PFSK-1 (cell line): ENCODE measurements around the gene PTPRT.

ENCODE experiments used
- FOXP2 ChIP-seq: optimal IDR thresholded peaks from 2 replicates; pipeline ENCODE3; 2011; ENCODE audit warnings: borderline replicate concordance, control low read depth, inconsistent platforms; ENCODE audit not compliant: insufficient read depth; ENCODE audit errors: extremely low read length, extremely low read depth
- POLR2AphosphoS5 ChIP-seq: IDR thresholded peaks from 2 replicates; pipeline ENCODE4 v1.6.1; 2012; ENCODE audit warnings: low read depth, mild to moderate bottlenecking, control low read depth, low read length, moderate library complexity
- REST ChIP-seq, 2 experiments: IDR thresholded peaks; 2 replicates each; pipeline versions ENCODE4 v1.6.1 to v1.8.0; 2011 to 2012; ENCODE audit warnings: low read depth in 2 of 2, low read length in 2 of 2, control low read depth in 1 of 2, inconsistent platforms in 1 of 2, mild to moderate bottlenecking in 1 of 2, moderate library complexity in 1 of 2; ENCODE audit not compliant: insufficient read depth in 1 of 2
- SIN3A ChIP-seq: IDR thresholded peaks from 2 replicates; pipeline ENCODE4 v1.6.1; 2012; ENCODE audit warnings: mild to moderate bottlenecking, low read length, moderate library complexity, borderline replicate concordance; ENCODE audit not compliant: insufficient read depth
- TAF1 ChIP-seq: IDR thresholded peaks from 2 replicates; pipeline ENCODE4 v1.6.1; 2012; ENCODE audit warnings: low read length, control low read depth, borderline replicate concordance; ENCODE audit not compliant: insufficient read depth

The PTPRT gene

GRCh38 chr20:42492290-42492689 lies 697.4 kb downstream of the PTPRT start:
- TF ChIP-seq SIN3A (no peak), FOXP2 (no peak), REST (IDR thresholded peaks at IDR 0.05; ENCODE audit: insufficient read depth in 1 of 2, low read depth in 2 of 2, low read length in 2 of 2) (no peak), POLR2AphosphoS5 (no peak), TAF1 (no peak)

DNA sequence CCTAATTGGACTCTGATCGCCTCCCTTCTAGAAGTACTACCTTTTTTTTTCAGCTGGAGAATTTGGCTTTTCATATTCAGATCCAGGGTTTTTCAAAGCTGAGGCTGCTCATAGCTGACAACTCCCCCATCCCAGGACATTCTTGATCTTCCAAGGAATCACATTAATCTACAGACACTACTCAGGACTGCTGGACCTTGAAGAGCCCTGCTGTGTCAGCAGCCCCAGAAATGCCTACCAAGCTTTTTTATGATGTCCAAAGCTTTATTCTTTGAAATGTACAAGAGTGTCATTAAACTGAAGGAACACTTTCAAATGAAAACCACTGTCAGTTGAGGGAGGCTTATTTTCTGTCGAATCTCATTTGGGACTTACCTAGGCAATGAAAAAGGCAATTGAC lies 704.1 kb downstream of the PTPRT start:
- no peak for TF ChIP-seq SIN3A
- no peak for TF ChIP-seq REST (IDR thresholded peaks at IDR 0.05; ENCODE audit: insufficient read depth in 1 of 2, low read depth in 2 of 2, low read length in 2 of 2)
- TF ChIP-seq FOXP2, result no peak
- no peak for TF ChIP-seq TAF1
- TF ChIP-seq POLR2AphosphoS5, result no peak

- no peak for TF ChIP-seq FOXP2
- no peak for TF ChIP-seq POLR2AphosphoS5
- no peak for TF ChIP-seq SIN3A
- no peak for TF ChIP-seq TAF1
- TF ChIP-seq REST (IDR thresholded peaks at IDR 0.05; ENCODE audit: insufficient read depth in 1 of 2, low read depth in 2 of 2, low read length in 2 of 2), result no peak
Measured at GRCh38 chr20:42484790-42485375, 704.8 kb downstream of the PTPRT start.

GRCh38 chr20:42484335-42484734 lies 705.4 kb downstream of the PTPRT start:
- no peak for TF ChIP-seq TAF1
- TF ChIP-seq FOXP2, result no peak
- no peak for TF ChIP-seq SIN3A
- no peak for TF ChIP-seq POLR2AphosphoS5

- no peak for TF ChIP-seq TAF1
- no peak for TF ChIP-seq POLR2AphosphoS5
- no peak for TF ChIP-seq REST (IDR thresholded peaks at IDR 0.05; ENCODE audit: insufficient read depth in 1 of 2, low read depth in 2 of 2, low read length in 2 of 2)
- TF ChIP-seq FOXP2, result no peak
Measured at GRCh38 chr20:42483730-42484303, 705.9 kb downstream of the PTPRT start.
